DOHH2 (cell line): Measurements from ENCODE around the gene ZNF177.

ENCODE experiments used
- H3F3A ChIP-seq: fragments of 200-600 bp; sonication (generic), shearing (Covaris generic); 2 replicates; pipeline ENCODE4 v1.6.0; 2016; ENCODE audit warnings: antibody characterized with exemption, mild to moderate bottlenecking; ENCODE audit not compliant: control insufficient read depth, insufficient read depth
- H3K27ac ChIP-seq: fragments of 200-600 bp; sonication (generic); 2 replicates; pipeline ENCODE4 v1.5.1; 2014; ENCODE audit warnings: low read depth, mild to moderate bottlenecking, low read length, moderate library complexity
- H3K27me3 ChIP-seq: fragments of 200-600 bp; sonication (generic); 2 replicates; pipeline ENCODE4 v1.6.1; 2014; ENCODE audit warnings: mild to moderate bottlenecking, low read length, mixed read lengths; ENCODE audit not compliant: control insufficient read depth
- H3K36me3 ChIP-seq: fragments of 200-600 bp; sonication (generic); 2 replicates; pipeline ENCODE4 v1.6.1; 2014; ENCODE audit warnings: mild to moderate bottlenecking, low read length, moderate library complexity, mixed read lengths; ENCODE audit not compliant: control insufficient read depth
- H3K4me1 ChIP-seq: fragments of 200-600 bp; sonication (generic); 2 replicates; pipeline ENCODE4 v1.6.1; 2014; ENCODE audit warnings: mild to moderate bottlenecking, low read length, mixed read lengths; ENCODE audit not compliant: control insufficient read depth
- H3K4me2 ChIP-seq: fragments of 200-600 bp; sonication (generic); 2 replicates; pipeline ENCODE4 v1.6.0; 2014; ENCODE audit warnings: mild to moderate bottlenecking, low read length, moderate library complexity
- H3K4me3 ChIP-seq: fragments of 200-600 bp; sonication (generic); 2 replicates; pipeline ENCODE4 v1.5.1; 2014; ENCODE audit warnings: mild to moderate bottlenecking, low read length, mixed read lengths
- H3K79me2 ChIP-seq: fragments of 200-600 bp; sonication (generic); 2 replicates; pipeline ENCODE4 v1.6.1; 2014; ENCODE audit warnings: mild to moderate bottlenecking, low read length, mixed read lengths; ENCODE audit not compliant: control insufficient read depth
- H3K9me2 ChIP-seq: fragments of 200-600 bp; sonication (generic); replicated peaks from 2 replicates; pipeline ENCODE4 v1.6.1; 2014; ENCODE audit warnings: mild to moderate bottlenecking, low read length, mixed read lengths; ENCODE audit not compliant: control insufficient read depth
- H3K9me3 ChIP-seq: fragments of 200-600 bp; sonication (generic); 2 replicates; pipeline ENCODE4 v1.6.1; 2014; ENCODE audit warnings: antibody characterized with exemption, low read length, mixed read lengths; ENCODE audit not compliant: control insufficient read depth, insufficient read depth
- H4K20me1 ChIP-seq: fragments of 200-600 bp; sonication (generic); 2 replicates; pipeline ENCODE4 v1.6.0; 2014; ENCODE audit warnings: low read depth, mild to moderate bottlenecking, antibody characterized with exemption, low read length, moderate library complexity; ENCODE audit not compliant: control insufficient read depth, insufficient read depth
- EZH2phosphoT487 ChIP-seq: fragments of 200-600 bp; sonication (generic); IDR thresholded peaks from 2 replicates; pipeline ENCODE4 v1.6.1; 2017; ENCODE audit warnings: borderline replicate concordance, mild to moderate bottlenecking, antibody characterized with exemption, low read length, moderate library complexity, mixed read lengths
- TF ChIP-seq, protein P1 (sequence below): fragments of 200-600 bp; sonication (generic); IDR thresholded peaks from one replicate; pipeline ENCODE4 v1.5.1; 2014; ENCODE audit warnings: antibody characterized with exemption, mild to moderate bottlenecking, low read depth, low read length; ENCODE audit not compliant: poor library complexity, severe bottlenecking

The ZNF177 gene

DNA sequence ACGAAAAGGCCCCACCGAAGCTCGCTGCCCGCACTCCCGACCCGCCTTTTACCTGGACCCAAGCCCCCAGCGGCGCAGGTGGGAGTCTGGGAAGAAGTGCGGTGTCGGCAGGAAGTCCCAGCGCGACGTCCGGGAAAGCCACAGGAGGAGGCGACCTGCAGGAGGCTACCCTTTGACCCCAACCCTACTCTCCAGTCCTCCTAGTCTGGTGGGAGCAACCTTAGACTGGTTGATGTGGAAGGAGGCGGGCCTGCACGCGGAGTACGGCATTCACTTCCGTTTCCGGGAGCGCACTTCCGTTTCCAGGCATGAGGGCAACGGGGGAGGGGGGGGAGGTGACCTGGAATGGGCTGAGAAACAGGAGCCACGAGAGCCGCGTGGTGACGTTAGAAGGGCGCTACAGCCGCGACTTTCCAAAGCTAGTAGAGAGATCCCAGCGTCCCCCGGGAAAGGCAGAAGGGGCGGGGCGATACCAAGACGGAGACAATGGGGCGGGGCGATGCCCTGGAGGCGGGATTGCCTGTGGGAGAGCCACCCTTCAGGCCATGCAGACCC is 44.1 kb downstream of the ZNF177 start:
- no peak overlapping the region for H3K4me2 ChIP-seq
- H3K9me3 ChIP-seq, result peaks cover 15% of the 10 kb centered on the region; the same call in 1 of the 2 replicates
- no peaks in the 10 kb centered on the region for H3K79me2 ChIP-seq
- no peaks in the 10 kb centered on the region for H3K9me2 ChIP-seq
- no peaks in the 10 kb centered on the region for H3F3A ChIP-seq
- no peaks in the 10 kb centered on the region for H3K27me3 ChIP-seq
- H3K27ac ChIP-seq, result no peak overlapping the region
- H3K4me1 ChIP-seq, result no peaks in the 10 kb centered on the region
- peaks cover 6% of the 10 kb centered on the region for H3K36me3 ChIP-seq
- H3K4me3 ChIP-seq, result no peak overlapping the region
- no peaks in the 10 kb centered on the region for H4K20me1 ChIP-seq
- TF ChIP-seq, protein P1, sequence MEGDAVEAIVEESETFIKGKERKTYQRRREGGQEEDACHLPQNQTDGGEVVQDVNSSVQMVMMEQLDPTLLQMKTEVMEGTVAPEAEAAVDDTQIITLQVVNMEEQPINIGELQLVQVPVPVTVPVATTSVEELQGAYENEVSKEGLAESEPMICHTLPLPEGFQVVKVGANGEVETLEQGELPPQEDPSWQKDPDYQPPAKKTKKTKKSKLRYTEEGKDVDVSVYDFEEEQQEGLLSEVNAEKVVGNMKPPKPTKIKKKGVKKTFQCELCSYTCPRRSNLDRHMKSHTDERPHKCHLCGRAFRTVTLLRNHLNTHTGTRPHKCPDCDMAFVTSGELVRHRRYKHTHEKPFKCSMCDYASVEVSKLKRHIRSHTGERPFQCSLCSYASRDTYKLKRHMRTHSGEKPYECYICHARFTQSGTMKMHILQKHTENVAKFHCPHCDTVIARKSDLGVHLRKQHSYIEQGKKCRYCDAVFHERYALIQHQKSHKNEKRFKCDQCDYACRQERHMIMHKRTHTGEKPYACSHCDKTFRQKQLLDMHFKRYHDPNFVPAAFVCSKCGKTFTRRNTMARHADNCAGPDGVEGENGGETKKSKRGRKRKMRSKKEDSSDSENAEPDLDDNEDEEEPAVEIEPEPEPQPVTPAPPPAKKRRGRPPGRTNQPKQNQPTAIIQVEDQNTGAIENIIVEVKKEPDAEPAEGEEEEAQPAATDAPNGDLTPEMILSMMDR, result no peak
- TF ChIP-seq EZH2phosphoT487, result no peak

- Histone ChIP-seq H3K9me2 (no peaks in the 10 kb centered on the region), H3K36me3 (peaks cover 15% of the 10 kb centered on the region), H3K27me3 (no peaks in the 10 kb centered on the region), H3K27ac (no peak overlapping the region), H3K4me1 (no peaks in the 10 kb centered on the region), H3K9me3 (peaks cover 22% of the 10 kb centered on the region; the same call in 1 of the 2 replicates), H3K4me3 (no peak overlapping the region), H3F3A (no peaks in the 10 kb centered on the region), H3K79me2 (no peaks in the 10 kb centered on the region), H4K20me1 (no peaks in the 10 kb centered on the region), H3K4me2 (no peak overlapping the region)
- TF ChIP-seq EZH2phosphoT487, result no peak
- TF ChIP-seq, protein P1, result no peak
These were observed 45.0 kb downstream of the ZNF177 start for GRCh38 chr19:9407827-9408226.

GRCh38 chr19:9413240-9413954 is 50.6 kb downstream of the ZNF177 start:
- Histone ChIP-seq H3K4me2 (no peak overlapping the region), H3K9me3 (peaks cover 36% of the 10 kb centered on the region), H3K9me2 (no peaks in the 10 kb centered on the region), H3K4me1 (no peaks in the 10 kb centered on the region), H3K79me2 (no peaks in the 10 kb centered on the region), H3F3A (no peaks in the 10 kb centered on the region), H3K4me3 (no peak overlapping the region), H4K20me1 (no peaks in the 10 kb centered on the region), H3K36me3 (peaks cover 67% of the 10 kb centered on the region), H3K27me3 (no peaks in the 10 kb centered on the region), H3K27ac (no peak overlapping the region)
- no peak for TF ChIP-seq EZH2phosphoT487
- TF ChIP-seq, protein P1, result no peak
